DMS53 treated with DMSO at 0.1 percent for 48 hours (cell line): ENCODE data around the gene ADARB2.
"Not testable (repeated sequence)": the region's sequence is repeated elsewhere in the genome, so short reads cannot be mapped to it uniquely, and the experiment has no call there.

Source experiments
- DNase-seq: peaks from one replicate; lab custom pipeline; 2025; ENCODE audit not compliant: unreplicated experiment; lab: John Stamatoyannopoulos, UW

ADARB2 gene

DNA sequence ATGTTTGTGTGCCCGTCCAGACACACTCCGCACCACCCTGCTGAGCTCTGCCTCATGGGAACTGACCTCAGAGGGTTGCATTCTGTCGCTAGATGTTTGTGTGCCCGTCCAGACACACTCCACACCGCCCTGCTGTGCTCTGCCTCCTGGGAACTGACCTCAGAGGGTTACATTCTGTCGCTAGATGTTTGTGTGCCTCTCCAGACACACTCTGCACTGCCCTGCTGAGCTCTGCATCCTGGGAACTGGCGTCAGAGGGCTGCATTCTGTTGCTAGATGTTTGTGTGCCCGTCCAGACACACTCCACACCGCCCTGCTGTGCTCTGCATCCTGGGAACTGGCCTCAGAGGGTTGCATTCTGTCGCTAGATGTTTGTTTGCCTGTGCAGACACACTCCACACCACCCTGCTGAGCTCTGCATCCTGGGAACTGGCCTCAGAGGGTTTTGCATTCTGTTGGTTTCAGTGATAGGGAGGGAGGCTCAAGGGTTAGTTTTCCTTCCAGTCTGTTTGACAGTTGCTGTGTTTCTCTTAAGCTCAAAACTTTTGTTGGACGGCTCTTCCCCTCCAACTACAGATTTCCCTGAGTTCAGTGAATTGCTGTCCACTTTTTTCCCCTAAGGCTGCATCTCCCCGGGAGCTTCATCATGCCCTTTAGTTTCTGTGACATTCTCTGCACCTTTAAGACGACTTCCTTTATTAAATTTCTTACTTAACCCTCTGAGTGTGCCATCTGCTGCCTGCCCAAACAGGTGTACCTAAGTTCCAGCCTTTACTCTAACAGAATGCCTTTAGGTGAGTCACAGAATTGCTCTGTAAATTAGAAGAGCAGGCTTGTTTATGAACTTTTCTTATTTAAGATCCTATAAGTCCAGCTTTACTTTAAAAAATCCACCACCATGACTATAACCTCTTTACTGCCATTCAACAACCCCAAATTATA, 119.7 kb downstream of the ADARB2 start:
- DNase-seq, result not testable (repeated sequence)

DNA sequence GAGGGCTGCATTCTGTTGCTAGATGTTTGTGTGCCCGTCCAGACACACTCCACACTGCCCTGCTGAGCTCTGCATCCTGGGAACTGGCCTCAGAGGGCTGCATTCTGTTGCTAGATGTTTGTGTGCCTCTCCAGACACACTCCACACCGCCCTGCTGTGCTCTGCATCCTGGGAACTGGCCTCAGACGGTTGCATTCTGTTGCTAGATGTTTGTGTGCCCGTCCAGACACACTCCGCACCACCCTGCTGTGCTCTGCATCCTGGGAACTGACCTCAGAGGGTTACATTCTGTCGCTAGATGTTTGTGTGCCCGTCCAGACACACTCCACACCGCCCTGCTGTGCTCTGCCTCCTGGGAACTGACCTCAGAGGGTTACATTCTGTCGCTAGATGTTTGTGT, 120.6 kb downstream of the ADARB2 start:
- not testable (repeated sequence) for DNase-seq

DNA sequence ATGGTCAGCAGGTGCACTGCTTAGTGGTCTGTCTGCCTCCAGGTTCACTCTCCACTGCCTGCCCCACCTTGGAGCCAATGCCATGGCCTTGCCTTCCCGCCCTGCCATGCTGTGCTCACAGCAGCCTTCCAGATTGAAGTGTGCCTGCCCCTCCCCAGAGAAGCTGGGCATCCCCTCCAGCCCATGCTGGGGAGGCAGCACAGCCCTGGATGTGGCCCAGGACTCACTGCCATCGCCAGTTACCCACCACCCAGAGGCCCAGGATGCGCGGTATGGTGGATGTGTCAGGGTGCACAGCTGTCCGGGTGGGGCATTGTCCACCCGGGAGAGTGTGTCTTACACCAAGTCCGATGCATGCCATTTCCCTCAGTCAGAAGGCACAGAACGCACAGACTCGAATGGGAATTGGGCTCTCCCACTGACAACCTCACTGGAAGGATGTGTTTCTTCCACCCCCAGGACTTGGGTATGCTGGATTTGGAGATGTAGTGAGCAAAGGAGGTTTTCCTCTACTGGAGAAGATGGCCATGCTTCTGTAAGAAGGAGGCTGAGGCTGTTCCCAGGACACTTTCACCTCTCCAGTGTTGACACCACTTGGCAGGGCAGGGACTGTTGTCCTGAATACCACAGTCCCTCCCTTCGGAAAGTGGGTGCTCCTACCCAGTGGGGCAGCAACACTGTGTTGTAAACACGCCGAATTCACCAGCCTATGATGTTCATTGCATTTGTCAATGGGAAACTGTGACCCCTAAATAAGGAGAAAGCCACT, 122.0 kb downstream of the ADARB2 start:
- DNase-seq, result no peak

DNA sequence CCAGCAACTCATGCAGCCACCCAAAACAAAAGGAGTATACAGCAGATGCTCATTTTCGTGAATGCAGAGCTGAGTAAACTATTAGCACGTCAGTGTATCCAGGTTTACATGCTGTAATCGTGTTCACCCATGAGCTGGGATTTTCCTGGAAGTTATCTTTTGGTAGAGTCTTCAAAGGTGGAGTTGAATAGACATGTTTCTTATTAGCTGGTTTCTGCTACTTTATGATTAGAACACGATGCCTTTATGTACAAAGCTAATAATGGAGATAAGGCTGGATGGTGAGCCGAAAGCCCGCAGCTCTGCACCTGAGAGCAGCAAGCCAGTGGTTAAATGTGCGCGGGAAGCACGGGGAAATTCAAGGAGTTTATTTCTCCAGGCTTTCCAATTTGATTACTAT, 123.8 kb downstream of the ADARB2 start:
- DNase-seq, result no peak

DNA sequence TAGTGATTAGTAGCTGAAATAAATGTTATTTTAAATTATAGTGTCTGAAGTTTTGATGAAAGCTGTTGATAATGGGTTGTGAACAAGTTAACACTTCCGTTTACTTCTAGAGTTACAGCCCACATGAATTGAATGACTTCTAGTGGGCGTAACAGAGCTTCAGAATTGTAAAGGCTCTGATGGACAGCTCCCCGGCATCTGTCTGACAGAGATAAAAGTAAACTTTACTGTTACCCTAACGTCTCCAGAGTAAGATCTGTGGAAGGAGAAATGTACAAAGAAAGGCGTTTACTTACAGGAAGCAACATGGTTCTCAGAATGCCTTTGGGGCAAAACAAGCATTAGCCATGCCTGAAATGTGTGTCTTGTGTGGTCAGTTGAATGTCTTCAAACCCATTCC, 124.4 kb downstream of the ADARB2 start:
- DNase-seq, result no peak

DNA sequence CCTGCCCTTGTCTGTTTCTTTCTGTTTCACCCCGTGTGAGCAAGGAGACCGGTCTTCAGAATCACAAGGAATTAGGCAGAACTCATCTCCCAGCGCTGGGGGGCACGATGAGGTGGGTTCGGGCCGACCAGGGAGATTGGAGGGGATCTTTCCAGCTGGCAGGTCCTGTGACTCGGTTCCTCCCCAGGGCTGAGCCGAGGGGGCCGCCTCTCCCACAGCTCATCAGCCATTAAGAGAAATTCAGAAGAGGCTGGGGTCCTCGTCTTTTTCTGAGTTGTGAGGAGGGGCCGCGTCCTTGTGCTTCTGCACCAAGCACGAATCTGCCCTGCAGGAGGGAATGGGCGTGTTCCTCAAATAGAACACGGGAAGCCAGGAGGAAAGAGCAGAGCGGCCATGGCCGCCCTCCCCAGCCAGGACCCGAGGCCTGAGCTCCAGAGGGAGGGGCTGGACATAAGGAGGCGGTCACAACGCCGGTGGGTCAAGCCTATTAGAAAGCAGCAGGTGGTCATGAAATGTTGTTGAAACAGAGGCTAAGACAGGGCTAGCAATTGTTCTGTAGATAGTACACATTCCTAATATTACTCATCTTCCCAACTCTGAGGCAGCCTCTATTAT, 125.3 kb downstream of the ADARB2 start:
- no peak for DNase-seq

DNA sequence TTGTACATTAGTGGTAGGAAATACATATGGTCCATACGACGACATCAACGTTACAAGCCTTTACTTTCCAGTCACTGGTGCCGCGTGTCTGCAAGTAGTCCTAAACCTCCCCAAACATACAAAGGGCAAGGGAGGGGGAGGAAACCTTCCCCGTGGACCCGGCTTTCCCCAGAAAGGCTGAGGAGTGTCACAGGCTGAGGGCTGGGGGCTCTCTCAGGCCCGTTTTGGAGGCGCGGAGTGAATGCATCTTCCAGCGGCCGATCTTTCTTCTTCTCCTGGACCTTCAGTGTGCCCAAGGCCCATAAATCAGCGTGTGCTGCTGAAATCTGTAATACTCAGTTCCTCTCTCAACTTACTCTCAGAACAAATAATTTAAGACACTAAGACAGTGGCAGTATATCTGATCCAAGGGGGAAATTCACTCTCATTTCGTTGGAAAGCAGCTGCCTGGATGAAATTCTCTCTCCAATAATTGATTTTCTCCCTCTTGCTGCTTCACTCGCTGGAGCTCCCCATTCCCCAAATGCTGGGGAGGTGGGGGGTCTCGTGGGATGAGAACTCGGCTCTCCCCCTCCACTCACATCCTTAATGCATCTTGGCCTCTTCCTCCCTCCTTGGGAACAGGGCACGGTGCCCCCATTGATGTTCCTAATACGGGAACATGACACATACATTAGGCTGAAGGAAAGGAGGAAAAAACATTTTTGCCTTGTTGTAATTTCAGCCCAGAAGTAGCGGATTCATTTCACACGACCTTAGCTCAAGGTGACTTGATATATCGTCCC, 126.1 kb downstream of the ADARB2 start:
- DNase-seq, result no peak

DNA sequence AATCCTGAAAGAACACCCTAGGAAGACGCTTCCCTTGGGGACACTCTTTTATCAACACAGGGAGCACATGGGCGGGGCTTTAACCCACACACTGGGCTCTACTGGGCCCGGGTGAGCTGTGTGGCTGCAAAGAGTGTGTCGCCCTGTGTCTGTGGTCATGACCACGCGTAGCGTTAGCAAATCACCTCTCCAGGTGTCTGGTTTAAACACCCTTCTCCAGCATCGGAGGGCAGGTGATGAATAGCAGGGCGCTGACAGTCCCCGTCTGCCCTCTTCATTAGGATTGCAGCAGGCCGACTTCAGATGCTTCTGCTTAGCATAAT, 127.7 kb downstream of the ADARB2 start:
- DNase-seq, result no peak

DNA sequence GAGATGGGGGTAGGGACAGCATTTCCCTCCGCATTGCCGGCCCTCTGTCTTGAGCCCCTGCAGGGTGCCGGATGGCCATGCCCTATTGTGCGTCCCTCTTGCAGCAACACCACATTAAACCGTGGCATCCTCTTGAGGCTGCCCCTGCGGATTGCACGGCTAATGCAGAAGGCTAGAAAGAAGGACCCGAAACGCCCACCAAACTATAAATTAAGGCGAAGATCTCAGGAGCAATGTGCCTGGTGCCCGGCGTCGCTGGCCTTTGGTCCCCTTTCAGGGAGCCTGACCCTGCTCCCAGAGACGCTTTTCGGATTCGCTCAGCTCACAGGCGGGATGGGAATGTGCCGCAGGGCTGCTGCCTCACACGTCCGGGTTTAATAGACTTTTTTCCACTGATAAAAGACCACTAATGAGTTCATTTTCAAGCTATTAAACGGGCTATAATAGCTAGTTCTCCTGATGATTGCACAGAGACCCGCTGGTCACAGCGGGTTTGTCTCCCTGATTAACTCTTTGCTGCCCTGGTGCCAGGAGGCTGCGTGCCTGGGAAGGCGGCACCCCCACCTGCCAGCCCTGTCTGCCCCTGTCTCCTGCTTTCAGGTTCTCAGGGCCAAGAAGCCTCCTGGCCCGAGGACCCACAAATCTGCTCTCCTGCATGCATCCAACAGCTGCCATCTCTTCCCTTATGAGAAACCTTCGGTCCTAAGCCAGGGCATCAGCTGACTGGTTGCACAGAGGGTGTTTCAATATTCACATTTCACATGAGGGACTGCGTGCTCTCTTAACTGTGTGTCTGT, 128.3 kb downstream of the ADARB2 start:
- DNase-seq, result no peak

DNA sequence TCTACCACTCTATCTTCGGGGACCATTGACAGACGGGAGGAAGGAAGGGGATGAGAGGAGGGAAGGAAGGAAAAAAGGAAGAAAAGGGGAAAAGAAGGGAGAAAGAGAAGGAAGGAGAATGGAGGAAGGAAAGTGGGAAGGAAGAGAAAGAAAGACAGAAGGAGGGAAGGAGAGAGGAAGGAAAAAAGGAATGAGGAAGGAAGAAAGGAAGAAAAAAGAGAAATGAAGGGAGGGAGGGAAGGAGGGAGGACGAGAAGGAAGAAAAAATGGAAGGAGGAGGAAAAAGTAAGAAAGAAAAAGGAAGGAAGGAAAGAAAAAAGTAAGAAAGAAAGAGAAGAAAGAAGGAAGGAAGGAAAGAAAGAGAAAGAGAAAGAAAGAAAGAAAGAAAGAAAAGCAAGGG, 128.9 kb downstream of the ADARB2 start:
- no peak for DNase-seq

DNA sequence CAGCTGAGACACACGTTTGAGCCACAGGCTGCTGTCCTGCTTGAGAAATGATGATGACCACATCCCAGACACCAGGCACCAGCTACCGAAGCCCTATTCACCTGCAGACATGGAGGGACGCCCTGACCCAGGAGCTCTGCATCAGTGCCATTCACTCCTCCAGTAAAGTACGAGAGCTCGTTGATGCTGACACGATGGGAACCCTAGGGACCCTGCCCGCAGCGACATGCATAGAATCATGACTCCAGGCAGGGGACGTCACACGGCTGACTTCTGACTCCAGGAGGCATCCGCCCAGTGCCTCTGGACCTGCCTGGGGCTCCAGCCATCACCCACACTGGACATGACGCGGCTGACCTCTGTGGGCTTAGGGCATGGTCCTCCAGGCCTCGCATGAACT, 129.9 kb downstream of the ADARB2 start:
- DNase-seq, result no peak

DNA sequence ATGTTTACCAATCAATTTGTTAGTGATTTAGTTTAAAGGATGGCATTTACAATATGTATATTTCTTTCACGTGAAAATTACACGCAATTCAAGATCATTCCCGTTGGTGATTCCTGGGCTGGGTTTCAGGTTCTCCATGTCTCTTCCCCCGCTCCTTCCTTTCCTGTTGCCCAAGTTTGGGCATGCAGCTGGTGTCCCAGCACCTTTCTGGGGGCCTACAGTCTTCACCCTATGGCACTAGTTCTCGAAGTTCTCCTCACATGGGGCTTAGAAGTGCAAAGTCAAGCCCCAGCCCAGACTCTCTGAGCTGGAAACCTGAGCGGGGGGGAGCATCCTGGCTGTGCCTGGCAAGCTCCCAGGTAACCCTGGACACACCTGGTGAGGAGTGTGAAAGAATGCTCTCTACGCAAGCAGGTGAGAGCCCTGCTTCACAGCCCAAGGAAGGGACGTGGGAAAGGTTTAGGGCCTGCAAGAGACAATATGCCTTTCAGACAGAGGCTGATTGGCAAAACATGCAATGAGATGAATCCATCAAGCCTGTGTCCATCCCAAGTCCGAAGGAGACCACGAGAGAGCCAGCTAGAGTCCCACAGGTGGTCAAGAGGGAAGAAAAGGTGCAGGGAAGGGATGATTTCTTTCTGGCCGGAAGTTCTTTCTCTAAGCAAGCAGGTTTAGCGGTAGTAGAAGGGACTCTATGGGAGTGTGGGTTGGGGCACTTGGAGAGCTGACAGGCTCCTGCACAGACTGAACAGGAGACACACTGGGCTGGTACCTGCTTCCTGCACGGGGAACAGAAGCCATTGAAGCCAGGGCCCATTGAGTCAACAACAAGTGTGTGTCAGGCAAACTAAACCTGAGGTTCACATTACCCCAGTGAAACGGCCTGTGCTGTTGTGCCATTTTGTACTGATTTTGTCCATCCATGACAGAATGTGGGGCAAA, 131.1 kb downstream of the ADARB2 start:
- DNase-seq, result no peak

DNA sequence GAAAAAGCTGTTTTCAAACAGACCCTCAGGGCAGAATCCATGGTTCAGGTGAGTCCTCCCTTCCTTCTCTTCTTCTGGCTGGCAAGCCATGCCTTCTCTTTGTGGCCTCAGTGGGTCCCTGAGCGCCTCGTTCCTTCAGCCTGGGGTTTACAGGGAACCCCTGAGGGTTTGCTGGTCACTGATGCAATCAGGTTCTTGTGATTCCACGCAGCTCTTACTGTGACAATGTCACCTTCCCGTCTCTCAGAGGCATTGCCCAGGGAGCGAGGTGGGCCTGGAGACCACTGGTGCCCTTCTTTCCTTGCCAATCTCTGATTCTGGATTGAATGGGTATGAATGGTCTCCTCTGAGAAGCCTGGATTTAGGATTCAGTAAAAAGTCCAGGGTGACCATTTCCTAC, 132.2 kb downstream of the ADARB2 start:
- no peak for DNase-seq

DNA sequence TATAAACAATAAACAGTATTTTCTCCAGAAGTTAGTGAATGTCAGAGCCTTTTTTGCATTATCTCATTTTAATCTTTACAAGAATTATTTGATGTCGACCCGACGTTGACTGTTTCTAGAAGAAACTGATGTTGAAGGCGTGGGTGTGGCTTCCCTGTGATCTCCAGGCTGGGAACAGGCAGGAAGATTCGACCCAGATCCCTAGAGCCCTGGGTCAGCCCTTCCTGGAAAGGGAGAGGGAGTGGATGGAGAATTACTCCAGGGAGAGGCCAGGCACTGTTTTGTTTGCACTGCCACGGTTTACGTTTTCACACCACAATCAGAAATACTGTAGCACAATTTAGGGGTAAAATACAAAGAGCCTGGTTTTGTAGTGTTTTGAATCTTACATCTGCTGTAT, 133.1 kb downstream of the ADARB2 start:
- no peak for DNase-seq

DNA sequence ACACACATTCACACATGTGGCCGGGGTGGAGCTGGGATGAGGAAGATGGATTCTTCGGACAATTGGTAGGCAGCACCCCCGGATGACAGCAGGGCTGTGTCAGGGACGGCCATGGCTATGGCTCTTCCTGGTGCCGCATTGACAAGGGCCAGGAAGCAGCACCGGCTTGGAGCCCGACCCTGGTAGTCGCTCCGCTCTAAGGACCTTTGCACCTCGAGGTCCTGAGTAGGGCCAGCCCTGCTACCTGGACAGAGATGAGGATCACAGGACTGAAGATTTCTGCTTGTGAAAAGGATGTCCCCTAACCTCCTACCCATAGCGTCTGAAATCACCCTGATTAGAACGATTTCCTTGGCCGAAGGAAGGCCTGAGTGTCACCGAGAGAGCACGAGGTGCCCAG, 134.1 kb downstream of the ADARB2 start:
- DNase-seq, result no peak

DNA sequence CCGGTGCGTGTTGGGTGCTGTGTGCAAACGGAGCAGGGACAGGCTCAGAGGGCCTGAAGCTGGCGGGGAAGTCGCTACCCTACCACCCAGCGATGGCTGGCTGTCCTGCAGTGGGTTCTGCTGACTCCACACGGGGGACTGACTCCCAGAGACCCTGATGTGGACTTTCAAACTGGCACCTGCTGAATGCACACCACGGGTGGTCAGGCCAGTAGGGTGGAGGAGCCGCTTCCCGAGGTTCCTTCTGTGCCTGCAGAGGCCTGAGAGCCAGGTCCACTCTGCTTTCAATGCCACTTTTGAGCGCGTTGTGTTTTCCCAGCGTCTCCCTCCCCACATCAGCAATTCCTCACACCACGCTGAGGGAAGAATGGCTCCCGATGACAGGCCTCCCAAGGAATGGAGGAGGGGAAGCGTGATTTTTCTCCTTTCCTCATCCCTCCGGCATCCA, 135.3 kb downstream of the ADARB2 start:
- no peak for DNase-seq

DNA sequence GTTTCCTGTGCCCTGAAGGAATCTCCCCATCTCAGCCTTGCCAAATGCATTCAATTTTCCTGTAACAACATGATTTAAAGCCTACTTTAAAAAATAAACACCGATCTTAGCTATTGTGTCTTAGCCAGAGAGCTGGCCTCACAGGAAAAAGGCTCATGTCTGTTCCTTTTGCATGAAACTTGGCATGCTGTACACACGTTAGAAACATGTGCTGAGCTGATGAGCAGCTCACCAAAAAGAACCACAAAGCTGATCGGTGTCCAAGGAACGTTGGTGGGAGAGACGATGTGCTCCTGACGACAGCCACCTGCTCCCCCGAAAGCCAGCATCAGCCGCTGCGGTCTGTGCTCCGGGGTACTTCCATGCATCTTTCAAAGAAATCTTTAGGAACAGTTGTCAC, 135.9 kb downstream of the ADARB2 start:
- DNase-seq, result no peak

DNA sequence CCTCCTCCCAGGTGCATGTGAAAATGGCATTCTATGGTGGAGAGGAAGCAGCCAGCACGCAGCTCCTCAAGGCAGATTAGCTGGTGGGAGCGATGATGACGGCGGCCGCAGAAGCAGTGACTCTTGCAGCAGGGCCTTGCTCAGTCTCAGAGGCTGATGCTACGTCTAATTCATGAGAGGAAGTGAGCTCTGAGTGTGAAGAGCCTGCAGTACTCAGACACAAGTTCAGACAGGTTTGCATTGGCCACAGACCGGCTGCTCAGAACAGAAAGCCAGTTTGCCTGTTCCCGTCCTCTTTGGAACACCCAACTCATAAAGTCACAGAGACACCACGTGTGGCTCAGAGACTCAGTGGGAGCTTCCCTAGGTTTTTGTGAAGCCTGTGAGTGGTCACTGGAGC, 136.5 kb downstream of the ADARB2 start:
- no peak for DNase-seq
